OCI-LY7 (cell line): ENCODE measurements around the gene HEPACAM. TPM values are rescaled to one million over a fixed set of nuclear protein-coding genes. Genes with fewer than 3 reads are reported as not detected.

Experiments
- BruUV-seq: library from RNA; stranded (reverse); fragments of 400-500 nt; replicated peaks from 2 replicates; lab custom pipeline; 2021; lab: Mats Ljungman, UMichigan
- CTCF ChIA-PET: fragments of 300-600 bp; sonication (Branson Sonifier 250); formaldehyde crosslinking; loops from one replicate; lab custom pipeline; 2022; ENCODE audit warnings: antibody characterized with exemption; ENCODE audit not compliant: unreplicated experiment; lab: Charles Lee
- POLR2A ChIA-PET: fragments of 300-600 bp; sonication (Branson Sonifier 250); formaldehyde crosslinking; loops from one replicate; lab custom pipeline; 2022; ENCODE audit warnings: antibody characterized with exemption; lab: Charles Lee
- DNase-seq: peaks from one replicate; pipeline ENCODE4 v3.0.0-alpha.2; 2015; ENCODE audit warnings: low spot score
- H2AFZ ChIP-seq: fragments of 200-600 bp; sonication (generic), shearing (Covaris generic); 2 replicates; pipeline ENCODE4 v1.6.1; 2014; ENCODE audit warnings: mild to moderate bottlenecking, antibody characterized with exemption, low read length, moderate library complexity
- H3K27ac ChIP-seq: fragments of 200-600 bp; sonication (generic); 2 replicates; pipeline ENCODE4 v1.5.1; 2014; ENCODE audit warnings: mixed run types, low read depth, mild to moderate bottlenecking, moderate library complexity, low read length, inconsistent platforms; ENCODE audit not compliant: poor library complexity, severe bottlenecking
- H3K36me3 ChIP-seq: fragments of 200-600 bp; sonication (generic); 2 replicates; pipeline ENCODE4 v1.6.1; 2014; ENCODE audit warnings: mild to moderate bottlenecking, antibody characterized with exemption, low read length, moderate library complexity, mixed read lengths; ENCODE audit not compliant: insufficient read depth
- H3K4me1 ChIP-seq: fragments of 200-600 bp; sonication (generic); 2 replicates; pipeline ENCODE4 v1.5.1; 2014; ENCODE audit warnings: mild to moderate bottlenecking, low read length; ENCODE audit not compliant: insufficient read depth, poor library complexity, severe bottlenecking
- H3K4me2 ChIP-seq: fragments of 200-600 bp; sonication (generic); 2 replicates; pipeline ENCODE4 v1.6.1; 2014; ENCODE audit warnings: mild to moderate bottlenecking, low read length
- H3K4me3 ChIP-seq: fragments of 200-600 bp; sonication (generic); 2 replicates; pipeline ENCODE4 v1.5.1; 2014; ENCODE audit warnings: mild to moderate bottlenecking, low read depth, low read length; ENCODE audit not compliant: poor library complexity, severe bottlenecking
- H3K79me2 ChIP-seq: fragments of 200-600 bp; sonication (generic); 2 replicates; pipeline ENCODE4 v1.6.1; 2016; ENCODE audit warnings: low read depth, mild to moderate bottlenecking, low read length, moderate library complexity, mixed read lengths; ENCODE audit not compliant: insufficient read depth
- H3K9me2 ChIP-seq: fragments of 200-600 bp; sonication (generic); 2 replicates; pipeline ENCODE4 v1.6.1; 2016; ENCODE audit warnings: mild to moderate bottlenecking, low read length, mixed read lengths; ENCODE audit not compliant: insufficient read depth
- H3K9me3 ChIP-seq: fragments of 200-600 bp; sonication (generic); 2 replicates; pipeline ENCODE4 v1.6.1; 2014; ENCODE audit warnings: mild to moderate bottlenecking, mixed run types, low read length, mixed read lengths
- H4K20me1 ChIP-seq: fragments of 200-600 bp; sonication (generic); 2 replicates; pipeline ENCODE4 v1.6.1; 2014; ENCODE audit warnings: mild to moderate bottlenecking, antibody characterized with exemption, low read length, moderate library complexity, mixed read lengths; ENCODE audit not compliant: insufficient read depth
- EZH2phosphoT487 ChIP-seq: fragments of 200-600 bp; sonication (generic); IDR thresholded peaks from 2 replicates; pipeline ENCODE4 v1.6.1; 2018; ENCODE audit warnings: low read depth, borderline replicate concordance, mild to moderate bottlenecking, mixed run types, antibody characterized with exemption, low read length, moderate library complexity, mixed read lengths
- intact Hi-C: fragments of 100-400 bp; cut with micrococcal nuclease; formaldehyde crosslinking; loops from one replicate; pipeline ENCODE4 v1.10.0; 2022; ENCODE audit not compliant: unreplicated experiment
- total RNA-seq, 2 experiments: library from RNA; depleted of rRNA in 1 of 2; stranded (reverse); fragments of >200 nt in 1 of 2; shearing (Covaris generic) in 1 of 2; gene quantifications; 2 replicates each; pipeline ENCODE4 v1.2.3, GENCODE V29; 2014 to 2022
- TF ChIP-seq, protein P1 (sequence below): fragments of 200-600 bp; sonication (generic); conservative IDR thresholded peaks from 2 replicates; pipeline ENCODE4 v1.5.1; 2014; ENCODE audit warnings: mild to moderate bottlenecking, antibody characterized with exemption, low read length, moderate library complexity, mixed read lengths

The HEPACAM gene
- total RNA-seq, 2 experiments from 2014 or later, result not detected

DNA sequence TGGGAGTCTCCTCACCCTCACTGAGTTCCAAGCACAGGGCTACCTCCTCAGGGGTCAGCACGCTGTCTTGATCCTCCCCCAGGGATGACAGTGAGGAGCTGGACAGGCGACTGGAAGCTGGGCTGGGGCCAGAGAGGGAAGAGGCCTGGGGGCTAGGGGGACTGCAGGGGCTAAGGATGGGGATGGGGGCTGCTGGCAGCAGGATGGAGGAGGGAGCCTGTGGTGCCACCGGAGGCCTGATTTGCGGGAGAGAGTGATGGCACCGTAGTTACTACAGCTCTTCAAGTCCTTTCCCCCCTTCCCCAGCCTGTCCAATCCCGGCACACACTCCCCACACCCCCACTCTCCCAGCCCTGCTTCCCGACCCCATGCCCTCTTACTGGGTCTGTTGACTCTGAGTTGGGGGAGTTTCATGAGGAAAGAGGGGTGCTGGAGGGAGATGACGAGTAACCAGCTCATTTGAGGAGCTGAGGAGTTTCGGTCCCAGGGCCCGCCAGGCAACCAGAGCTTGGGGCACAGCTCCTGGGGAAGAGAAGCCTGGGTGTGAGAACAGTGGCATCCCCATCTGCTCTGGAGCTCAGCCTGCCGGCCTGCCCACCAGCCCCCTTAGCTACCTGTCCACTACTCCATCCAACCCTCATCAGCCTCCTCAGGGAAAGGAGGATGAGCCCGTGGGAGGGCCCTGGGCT, 48.7 kb downstream of the HEPACAM start:
- H3K36me3 ChIP-seq, result no peaks in the 10 kb centered on the region
- POLR2A ChIA-PET, result interaction anchor here (0.6 kb wide), 2 partner anchors 99 to 1306 kb away, joined by 3 to 4 read pairs; no protein-coding TSS in a partner anchor
- intact Hi-C loops, result no loop called here

GRCh38 chr11:124886476-124886875, 49.4 kb downstream of the HEPACAM start:
- intact Hi-C loops, result no loop called here
- no peaks in the 10 kb centered on the region for H3K79me2 ChIP-seq

More for the DNA sequence above, 48.7 kb downstream of the HEPACAM start:
- Histone ChIP-seq H3K4me1 (no peaks in the 10 kb centered on the region), H3K9me3 (no peaks in the 10 kb centered on the region), H3K4me3 (no peak overlapping the region), H3K4me2 (no peak overlapping the region), H2AFZ (no peak overlapping the region), H4K20me1 (no peaks in the 10 kb centered on the region), H3K27ac (no peak overlapping the region), H3K79me2 (no peaks in the 10 kb centered on the region), H3K9me2 (no peaks in the 10 kb centered on the region)
- DNase-seq, result no peak
- CTCF ChIA-PET, result interaction anchor here (0.9 kb wide), 1 partner anchor 255 kb away, joined by 3 read pairs; no protein-coding TSS in a partner anchor
- BruUV-seq, result no TSS peak
- TF ChIP-seq EZH2phosphoT487, result no peak
- TF ChIP-seq, protein P1, sequence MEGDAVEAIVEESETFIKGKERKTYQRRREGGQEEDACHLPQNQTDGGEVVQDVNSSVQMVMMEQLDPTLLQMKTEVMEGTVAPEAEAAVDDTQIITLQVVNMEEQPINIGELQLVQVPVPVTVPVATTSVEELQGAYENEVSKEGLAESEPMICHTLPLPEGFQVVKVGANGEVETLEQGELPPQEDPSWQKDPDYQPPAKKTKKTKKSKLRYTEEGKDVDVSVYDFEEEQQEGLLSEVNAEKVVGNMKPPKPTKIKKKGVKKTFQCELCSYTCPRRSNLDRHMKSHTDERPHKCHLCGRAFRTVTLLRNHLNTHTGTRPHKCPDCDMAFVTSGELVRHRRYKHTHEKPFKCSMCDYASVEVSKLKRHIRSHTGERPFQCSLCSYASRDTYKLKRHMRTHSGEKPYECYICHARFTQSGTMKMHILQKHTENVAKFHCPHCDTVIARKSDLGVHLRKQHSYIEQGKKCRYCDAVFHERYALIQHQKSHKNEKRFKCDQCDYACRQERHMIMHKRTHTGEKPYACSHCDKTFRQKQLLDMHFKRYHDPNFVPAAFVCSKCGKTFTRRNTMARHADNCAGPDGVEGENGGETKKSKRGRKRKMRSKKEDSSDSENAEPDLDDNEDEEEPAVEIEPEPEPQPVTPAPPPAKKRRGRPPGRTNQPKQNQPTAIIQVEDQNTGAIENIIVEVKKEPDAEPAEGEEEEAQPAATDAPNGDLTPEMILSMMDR, result no peak

More at GRCh38 chr11:124886476-124886875, 49.4 kb downstream of the HEPACAM start:
- TF ChIP-seq, protein P1, result no peak
- no peak for TF ChIP-seq EZH2phosphoT487
- Histone ChIP-seq H3K27ac (no peak overlapping the region), H4K20me1 (no peaks in the 10 kb centered on the region), H3K4me2 (no peak overlapping the region), H3K9me3 (no peaks in the 10 kb centered on the region), H3K36me3 (no peaks in the 10 kb centered on the region), H3K4me1 (no peaks in the 10 kb centered on the region), H3K9me2 (no peaks in the 10 kb centered on the region), H2AFZ (no peak overlapping the region), H3K4me3 (no peak overlapping the region)
- DNase-seq, result no peak
- ChIA-PET CTCF (interaction anchor here (0.9 kb wide), 1 partner anchor 255 kb away, joined by 3 read pairs; no protein-coding TSS in a partner anchor), POLR2A (interaction anchor here (0.6 kb wide), 1 partner anchor 99 kb away, joined by 4 read pairs; no protein-coding TSS in a partner anchor)
- BruUV-seq, result no TSS peak
